NCI-H2029 treated with DMSO at 0.1 percent for 48 hours (cell line): ENCODE measurements around the gene IQSEC3.

ENCODE experiments used
- DNase-seq: peaks from one replicate; lab custom pipeline; 2025; lab: John Stamatoyannopoulos, UW

IQSEC3 gene

DNA sequence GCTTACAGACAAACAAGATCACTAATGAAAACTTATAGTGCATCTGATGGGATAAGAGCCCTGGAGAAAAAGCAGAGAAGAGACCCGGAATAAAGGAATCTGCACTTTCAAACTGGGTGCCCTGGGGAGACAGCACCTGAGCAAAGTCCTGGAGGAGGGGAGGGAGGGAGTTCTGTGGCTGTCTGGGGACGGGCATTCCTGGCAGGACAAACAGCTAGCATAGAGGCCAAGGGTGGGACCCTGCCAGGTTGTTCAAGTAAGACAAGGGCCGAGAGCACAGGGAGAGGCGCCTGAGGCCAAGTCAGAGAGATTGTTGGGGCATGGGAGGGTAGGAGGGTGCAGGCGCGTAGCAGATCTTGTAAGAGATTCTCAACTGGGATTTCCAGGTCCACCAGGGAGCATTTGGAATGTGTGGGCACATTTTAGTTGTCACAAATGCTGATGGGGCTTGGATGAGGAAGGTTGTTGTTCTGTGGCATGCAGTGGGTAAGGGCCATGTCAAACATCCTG, 14.2 kb downstream of the IQSEC3 start:
- DNase-seq = no peak

DNA sequence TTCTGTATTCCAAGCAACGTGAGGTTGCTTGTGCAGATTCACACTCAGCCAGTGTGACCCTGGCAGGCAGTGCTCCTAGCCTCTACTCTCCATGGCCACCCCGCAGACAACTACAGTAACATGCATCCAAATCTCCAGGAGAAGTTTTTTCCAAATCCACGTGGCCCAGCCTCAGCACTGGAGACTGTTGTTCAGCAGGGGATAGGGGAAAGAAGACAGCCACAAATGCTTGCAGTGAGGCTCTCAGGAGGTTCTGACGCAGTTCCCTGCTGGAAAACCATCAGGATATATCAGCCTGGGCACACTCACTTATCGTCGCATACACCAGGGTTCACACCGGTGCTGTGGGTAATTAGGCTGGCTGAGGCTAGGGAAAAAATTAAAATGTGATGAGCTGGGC, 16.2 kb downstream of the IQSEC3 start:
- DNase-seq = no peak

DNA sequence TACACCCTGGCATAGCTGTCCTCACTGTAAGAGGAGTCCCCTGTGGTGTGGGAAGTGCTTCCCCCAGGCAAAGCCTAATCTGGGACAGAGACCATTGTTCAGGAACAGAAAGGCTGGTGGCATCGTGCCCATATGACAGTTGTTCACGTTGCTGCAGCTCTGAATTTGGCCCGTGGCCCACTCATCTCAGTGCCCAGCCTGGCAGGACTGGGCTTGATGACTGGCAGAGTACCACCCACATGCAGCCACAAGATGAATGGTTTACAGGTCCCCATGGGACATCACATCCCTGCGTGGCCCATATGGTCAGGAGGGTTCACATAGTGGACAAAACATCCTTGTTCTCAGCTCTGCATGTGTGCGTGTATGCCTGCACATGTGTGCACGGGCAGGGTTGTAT, 17.5 kb downstream of the IQSEC3 start:
- peak; percentile 75 for DNase-seq

DNA sequence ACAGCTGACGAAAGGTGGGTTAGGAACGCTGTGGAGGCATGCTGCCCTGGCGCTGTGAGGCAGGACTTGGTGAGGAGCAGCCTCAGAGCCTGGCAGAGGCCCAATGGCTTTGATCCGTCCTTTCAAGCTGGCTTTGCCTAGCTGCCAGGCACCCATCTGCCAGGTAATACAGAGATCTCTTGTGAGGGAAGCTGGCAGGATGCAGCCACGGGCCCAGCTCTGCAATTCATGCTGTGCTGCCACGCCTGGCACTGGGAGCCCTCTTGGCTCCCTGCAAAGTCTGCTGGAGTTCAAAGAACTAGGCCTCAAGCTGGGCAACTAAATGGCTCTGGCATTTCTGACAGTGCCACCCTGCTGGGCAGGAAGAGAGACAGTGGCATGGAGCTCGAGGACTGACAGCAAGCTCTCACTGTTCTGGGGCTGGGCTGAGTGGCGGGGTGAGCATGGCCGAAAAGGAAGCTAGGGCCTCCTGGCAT, 18.7 kb downstream of the IQSEC3 start:
- no peak for DNase-seq

DNA sequence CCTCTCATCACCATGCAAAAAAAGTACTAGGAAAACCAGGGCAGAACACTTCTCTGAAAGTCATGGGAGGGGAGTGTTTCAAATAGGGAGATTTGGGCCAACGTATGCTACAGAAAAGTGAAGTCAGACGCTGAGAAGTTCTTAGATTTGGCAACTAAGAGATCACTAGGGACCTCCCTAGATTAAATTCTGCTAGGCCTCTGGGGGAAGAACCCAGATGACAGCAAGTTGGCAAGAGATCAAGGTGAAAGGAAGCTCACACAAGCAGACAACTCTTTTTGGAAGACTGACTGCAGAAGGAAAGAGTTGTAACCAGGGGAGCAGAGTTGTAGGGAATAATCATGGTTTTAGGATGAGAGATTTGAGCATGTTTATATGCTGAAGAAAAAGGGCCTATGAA, 20.7 kb downstream of the IQSEC3 start:
- DNase-seq = no peak

DNA sequence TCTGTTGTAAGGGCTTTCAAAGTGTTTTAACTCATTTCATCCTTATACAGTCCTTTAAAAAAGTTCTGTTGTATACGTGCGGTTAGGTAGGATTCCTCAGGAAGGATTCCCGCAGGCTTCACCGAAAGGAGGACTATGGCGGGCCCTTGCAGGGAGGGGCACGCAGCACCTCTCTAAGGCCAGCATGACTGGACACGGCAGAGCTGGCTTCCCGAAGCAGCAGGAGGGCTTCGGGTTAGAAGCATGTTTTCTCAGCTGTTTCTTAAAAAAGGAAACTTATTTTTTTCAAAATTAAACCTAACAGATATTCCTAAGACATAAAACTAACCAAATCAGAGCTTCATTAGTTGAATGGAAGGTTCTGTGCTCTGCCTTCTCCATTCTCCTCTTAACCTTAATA, 21.3 kb downstream of the IQSEC3 start:
- DNase-seq = no peak

DNA sequence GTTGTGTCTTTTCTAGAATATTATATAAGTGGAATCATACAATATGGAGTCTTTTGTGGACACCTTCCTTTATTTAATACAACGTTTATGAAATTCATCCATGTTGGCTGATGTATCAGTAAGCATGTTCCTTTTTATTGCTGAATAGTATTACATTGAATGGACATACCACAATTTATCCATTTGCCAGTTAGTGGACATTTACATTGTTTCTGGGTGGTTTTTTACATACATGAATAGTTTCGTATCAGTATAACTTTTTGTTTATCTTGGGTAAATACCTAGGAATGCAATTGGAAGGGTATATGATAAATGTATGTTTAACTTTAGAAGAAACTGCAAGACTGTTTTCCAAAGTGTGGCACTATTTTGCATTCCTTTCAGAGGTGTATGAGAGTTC, 23.1 kb downstream of the IQSEC3 start:
- no peak for DNase-seq

DNA sequence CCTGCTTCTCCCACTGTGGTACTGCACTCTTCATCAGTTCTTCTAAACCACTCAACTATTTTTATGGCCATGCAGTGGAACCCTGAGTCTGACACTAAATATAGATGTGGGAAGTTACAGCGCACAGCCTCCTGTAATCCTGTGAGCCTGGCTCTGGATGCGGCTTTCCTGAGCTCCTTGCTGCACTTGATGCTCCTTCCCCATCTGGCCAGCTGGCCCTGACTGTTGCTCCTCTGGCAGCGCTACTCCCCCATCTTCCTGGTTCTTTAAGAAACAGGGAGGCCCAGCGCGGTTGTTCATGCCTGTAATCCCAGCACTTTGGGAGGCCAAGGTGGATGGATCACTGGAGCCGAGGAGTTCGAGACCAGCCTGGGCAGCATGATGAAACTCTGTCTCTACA, 24.6 kb downstream of the IQSEC3 start:
- no peak for DNase-seq

DNA sequence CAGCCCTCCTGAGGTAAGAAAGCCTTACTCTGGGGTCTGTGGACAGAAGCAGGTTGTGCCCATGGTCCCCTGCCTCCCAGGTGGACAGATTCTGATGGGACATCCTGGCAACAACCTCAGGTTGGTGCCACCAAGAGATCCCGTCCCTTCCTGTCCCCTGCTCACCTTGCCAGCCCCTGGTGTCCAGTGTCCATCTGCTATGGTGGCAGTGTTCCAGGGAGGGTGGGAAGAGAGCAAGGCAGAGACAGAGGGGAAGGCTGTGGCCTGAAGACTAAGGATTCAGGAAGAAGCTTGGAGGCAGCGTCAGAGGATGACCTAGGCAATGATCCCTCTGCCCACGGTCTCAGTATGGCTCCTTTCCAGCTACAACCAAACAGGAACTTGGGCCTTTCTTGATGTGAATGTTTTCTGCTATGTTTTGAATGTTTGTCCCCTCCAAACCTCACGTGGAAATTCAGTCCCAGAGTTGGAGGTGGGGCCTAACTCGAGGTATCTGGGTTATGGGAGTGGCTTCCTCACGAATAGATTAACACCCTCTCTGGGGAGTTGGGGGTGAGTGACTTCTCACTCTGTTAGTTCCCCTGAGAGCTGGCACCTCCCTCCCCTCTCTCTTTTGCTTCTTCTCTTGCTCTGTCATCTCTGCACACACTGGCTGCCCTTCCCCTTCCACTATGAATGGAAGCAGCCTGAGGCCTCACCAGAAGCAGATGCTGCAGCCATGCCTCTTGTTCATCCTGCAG, 26.9 kb downstream of the IQSEC3 start:
- no peak for DNase-seq

DNA sequence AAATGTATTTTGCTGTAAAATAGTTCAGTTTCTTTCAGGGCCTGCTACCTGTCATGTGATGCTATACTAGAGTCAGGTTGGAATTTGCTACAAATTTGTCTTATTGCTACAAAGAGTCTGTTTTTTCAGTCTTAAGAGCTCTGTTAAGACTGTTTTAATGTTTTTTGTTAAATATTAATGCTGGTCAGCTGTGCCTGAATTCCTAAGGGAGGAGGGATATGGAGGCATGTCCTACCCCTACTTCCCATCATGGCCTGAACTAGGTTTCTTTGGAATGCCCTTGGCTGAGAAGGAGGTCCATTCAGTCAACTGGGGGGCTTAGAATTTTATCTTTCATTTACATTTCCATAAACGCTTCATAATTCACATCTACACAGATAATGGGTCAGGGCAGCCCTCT, 30.0 kb downstream of the IQSEC3 start:
- DNase-seq = no peak

DNA sequence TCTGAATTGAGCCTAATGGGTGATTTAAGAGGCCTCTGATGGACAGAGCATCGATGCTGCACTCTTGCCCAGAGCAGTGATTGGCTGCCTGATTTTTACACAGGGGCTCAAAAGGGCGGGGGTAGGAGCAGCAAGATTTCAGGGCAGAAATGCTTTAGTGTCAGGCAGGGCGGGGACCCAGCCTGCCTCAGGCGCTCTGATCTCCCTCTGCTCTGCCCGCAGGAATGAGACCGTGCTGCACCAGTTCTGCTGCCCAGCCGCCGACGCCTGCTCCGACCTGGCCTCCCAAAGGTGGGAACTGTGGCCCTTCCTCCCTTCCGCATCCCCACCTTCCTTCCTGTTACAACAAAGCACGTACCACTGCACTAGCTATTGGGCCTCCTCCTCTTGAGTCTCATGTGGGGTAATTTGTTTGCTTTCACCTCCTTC, 32.4 kb downstream of the IQSEC3 start:
- DNase-seq = no peak

DNA sequence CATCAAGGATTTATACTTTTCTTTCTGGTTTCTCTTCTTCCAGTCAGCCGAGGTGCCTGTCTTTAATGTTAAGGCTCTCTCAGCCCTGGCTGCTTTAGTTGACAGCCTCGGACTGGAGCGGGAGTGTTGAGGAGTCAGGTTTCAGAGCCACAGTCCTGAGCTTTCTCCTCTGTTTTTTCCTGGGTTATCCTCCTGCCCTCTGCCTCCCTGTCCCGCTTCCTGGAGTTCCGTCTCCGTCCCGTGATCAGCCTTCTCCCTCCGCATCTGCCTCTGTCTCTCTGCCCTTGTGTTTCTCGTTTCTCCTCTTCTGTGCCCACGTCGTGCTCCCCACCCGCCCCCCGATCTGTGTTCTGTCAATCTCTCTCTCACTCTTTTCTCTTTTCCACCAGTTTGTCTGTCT, 33.0 kb downstream of the IQSEC3 start:
- no peak for DNase-seq

DNA sequence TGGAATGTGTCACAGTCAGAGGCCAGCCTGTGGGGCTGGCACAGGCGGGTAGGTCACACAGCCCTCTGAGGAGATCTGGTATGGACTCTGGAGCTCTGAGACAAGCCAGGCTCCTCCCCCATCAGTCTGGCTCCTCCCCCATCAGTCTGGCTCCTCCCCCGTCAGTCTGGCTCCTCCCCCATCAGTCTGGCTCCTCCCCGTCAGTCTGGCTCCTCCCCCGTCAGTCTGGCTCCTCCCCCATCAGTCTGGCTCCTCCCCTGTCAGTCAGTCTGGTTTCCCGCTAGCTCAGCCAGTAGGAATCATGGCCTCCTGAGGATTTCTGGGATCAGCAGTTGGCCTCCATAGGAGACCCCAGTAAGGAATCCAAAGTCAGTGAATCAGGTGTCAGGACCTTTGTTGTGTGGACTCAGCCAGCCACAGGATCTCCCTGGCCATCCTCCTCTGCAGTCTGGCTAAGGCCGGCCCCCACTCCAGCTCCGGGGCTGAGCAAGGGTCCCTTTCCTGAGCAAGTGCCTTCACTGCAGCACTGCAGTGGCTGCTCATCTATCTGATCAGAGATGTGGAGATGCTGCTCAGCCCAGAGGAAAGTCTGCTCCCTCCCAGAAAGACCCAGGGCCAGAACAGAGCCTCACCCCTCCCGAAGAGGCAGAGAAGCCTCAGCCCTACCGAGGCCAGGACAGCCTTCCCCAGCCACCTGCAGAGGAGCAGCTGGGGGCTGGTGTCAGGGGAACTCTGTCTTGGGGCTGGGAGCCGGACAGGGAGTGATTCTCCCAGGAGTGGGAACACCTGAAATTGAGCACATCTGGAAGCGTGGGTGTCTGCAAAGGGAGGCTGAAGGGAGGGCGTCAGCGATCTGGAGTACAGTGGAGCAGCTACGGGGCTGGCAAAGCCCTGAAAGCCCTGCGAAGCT, 35.7 kb downstream of the IQSEC3 start:
- DNase-seq = no peak

DNA sequence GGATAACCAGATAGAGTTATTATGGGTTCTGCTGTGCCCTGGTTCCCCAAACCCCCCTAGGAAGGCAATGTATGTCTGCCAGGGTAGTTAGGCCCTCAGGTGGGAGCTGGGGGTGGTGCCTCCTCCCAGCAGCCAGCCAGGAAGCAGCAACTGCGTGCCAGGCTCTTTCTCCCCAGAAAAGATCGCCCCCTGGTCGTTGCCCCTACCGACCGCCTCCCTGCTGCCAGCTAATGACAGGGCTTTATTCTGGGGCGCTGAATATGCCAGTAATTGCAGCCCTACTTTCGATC, 36.3 kb downstream of the IQSEC3 start:
- no peak for DNase-seq

DNA sequence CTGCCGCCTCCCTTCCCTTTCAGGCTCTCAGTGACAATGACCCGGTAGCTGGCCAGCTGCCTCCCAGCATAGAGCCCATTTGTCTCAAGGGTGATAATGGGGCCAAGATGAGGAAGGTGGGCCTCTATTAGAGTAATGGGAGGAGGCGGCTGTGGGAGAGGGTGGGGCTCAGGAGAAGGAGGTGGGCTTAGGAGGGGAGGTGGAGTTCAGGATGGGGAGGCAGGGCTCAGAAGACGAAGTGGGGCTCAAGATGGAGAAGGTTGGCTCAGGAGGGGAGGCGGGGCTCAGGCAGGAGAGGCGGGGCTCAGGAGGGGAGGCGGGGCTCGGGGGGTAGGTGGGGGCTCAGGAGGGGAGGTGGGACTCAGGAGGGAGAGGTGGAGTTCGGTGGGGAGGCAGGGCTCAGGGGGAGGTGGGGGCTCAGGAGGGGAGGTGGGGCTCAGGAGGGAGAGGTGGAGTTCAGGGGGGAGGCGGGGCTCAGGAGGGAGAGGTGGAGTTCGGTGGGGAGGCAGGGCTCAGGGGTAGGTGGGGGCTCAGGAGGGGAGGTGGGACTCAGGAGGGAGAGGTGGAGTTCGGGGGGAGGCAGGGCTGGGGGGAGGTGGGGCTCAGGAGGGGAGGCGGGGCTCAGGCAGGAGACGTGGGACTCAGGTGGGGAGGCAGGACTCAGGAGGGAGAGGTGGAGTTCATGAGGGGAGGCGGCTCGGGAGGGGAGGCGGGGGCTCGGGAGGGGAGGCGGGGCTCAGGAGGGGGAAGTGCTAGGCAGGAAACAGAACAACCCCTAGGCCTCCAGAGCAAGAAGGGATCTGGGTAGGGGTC, 36.8 kb downstream of the IQSEC3 start:
- DNase-seq = peak; percentile 13

DNA sequence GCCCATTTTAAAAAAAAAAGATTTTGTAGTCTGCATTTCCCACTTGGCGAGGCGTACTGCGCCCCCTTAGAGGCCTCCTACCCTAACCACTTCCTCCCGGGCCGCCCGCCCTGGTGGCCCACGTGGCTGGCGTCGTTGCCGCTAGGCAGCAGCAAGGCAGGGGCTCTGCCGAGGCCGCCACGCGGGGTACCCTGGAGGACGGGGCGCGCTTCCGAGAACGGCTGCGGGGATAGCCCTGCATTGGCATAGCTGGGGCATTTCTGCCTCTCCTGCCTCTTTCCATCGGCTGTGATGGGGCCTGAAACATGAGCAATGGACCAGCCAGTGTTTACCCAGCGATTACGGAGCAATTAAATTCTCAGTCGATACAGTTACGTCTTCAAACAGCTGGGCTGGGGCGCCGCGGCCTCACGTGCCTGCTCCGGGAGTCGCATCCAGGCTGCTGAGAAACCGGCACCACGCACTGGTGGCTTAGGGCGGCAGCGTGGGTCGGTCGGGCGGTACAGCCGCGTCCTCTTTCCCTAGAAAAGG, 38.0 kb downstream of the IQSEC3 start:
- peak; percentile 64 for DNase-seq

DNA sequence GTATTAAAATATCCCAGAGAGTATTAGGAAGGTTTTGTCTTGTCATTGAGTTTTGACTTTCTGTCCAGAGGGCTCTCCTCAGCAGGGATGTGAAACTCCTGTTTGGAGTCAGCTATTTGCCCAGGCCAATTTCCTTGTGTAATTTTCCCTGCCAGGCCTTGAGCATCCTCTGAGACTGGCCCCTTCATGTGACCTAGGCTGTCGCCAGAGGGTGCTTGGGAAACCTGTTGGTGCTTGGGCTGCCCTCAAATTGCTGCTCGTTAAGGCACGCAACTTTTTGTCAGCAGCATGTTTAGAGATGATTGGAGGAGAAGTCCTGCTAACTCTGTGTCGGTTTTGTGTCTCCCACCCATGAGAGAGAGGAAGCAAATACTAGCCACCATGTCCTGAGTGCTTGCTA, 39.1 kb downstream of the IQSEC3 start:
- no peak for DNase-seq

DNA sequence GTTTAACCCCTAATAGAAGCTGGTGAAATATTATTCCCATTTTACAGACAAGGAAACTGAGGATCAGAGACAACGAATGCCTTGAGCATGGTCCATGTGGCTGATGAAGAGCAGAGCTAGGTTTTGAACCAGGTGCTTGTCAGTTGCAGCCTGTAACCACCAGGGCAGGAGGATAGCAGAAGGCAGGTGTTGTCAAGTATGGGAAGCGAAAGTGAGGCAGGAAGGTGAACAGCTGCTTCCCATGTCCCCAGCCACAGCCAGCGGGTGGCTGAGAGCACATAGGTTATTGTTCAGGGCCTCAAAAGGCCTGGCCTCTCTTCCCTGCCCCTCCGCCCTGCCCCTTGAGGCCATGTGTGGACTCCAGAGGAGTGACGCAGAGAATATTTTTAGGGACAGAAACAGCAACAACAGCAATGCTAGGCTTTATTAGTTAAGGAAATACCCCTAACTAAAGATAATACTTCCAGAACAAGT, 39.6 kb downstream of the IQSEC3 start:
- DNase-seq = peak; percentile 48

DNA sequence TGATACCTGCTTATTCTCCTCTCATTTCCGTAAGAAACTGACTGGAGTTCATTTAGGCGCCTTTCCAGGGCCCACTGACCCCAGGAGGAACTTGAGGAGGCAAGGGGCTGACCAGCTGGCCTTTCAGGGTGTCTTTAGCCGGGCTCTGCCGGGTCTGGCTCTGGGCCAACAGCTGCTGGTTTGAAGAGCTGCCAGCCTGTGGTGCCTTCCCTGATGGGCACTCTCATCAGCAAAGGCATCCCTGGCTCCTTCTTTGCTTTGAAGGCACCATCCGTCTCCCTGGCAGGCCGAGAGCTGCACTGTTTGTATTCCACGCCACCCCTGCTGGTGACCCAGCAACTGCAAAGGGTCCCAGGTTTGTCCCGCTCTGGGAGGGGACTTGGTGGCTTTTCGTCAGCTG, 42.0 kb downstream of the IQSEC3 start:
- peak; percentile 42 for DNase-seq

DNA sequence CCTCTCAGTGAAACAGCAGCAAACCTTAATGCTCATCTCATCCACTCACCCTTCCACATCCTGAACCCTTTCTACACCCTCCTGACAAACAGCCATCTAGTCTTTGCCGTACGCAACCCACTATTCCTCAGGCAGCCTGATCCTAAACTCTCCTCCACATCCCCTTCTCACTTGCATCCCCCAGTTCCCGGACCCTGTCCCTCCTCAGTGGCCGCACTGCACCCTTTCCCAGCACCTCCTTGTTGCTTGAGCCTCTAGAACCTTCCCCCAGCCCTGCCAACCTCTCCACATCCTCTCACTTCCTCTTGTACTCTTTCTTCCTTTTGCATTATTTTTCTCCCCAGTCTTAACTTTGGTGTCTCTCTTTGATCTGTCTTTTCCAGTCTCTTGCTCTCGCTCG, 42.9 kb downstream of the IQSEC3 start:
- DNase-seq = no peak

DNA sequence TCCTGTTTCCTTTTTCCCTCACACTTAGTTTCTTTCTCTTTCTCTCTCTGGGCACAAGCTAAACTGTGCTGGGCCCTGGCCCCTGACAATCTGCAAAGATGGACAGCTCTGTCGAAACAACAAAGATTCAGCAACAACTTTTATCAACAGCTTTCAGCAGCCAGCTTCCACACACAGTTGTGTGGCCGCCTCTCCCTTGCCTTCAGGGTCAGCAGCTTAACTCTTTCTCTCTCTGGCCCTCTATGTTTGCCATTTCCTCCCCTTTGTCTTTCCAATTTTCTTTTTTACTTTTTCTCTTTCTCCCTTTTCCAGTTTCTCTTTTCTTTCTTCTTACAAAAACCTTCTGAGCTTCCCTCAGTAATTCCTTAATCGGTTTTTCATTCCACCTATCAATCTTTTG, 43.3 kb downstream of the IQSEC3 start:
- DNase-seq = no peak
